ENCODE results near the gene NDFIP1. TPM values are rescaled to one million over a fixed set of nuclear protein-coding genes. Genes with fewer than 3 reads are reported as not detected.

Gene NDFIP1
- total and polyA plus RNA-seq, 2 of the 8 experiments (the other 6 are each of a cell fraction or from before 2014, with no cell fraction given), result 8.8 to 27.1 TPM

DNA sequence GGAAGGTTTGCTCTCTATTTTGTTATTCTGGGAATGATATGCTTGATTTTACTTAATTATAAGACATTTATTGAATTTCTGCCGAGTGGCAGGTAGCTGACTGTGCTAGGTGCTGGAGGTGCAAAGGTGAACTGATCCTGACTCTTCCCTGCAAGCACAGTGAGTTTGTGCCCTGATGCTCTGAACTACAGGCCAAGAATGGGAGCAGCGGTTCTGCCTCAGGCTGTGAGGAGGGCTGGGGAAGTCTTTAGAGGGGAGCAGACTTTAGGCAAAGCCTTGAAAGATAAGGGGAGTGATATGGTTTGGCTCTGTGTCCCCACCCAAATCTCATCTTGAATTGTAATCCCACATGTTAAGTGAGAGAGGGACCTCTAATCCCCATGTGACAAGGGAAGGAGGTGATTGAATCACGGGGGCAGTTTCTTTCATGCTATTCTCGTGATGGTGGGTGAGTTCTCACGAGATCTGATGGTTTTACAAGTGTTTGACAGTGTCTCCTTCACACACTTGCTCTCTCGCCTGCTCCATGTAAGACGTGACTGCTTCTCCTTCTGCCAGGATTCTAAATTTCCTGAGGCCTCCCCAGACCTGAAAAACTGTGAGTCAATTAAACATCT, 73.1 kb downstream of the NDFIP1 start (continued):
- TF ChIP-seq CHD7 (IDR thresholded peaks at IDR 0.05; ENCODE audit: insufficient replicate concordance, low read length) (no peak), BRCA1 (IDR thresholded peaks at IDR 0.05; ENCODE audit: low read depth, low read length) (no peak), FOSL1 (IDR thresholded peaks at IDR 0.05; ENCODE audit: insufficient read depth, low read depth, low read length) (no peak), NRF1 (IDR thresholded peaks at IDR 0.05; ENCODE audit: low read depth, low read length) (no peak), JUND (IDR thresholded peaks at IDR 0.05; ENCODE audit: low read length) (no peak), BCL11A (IDR thresholded peaks at IDR 0.05; ENCODE audit: low read depth in 2 of 2, low read length in 2 of 2) (no peak)
